GM03348 (cell line): ENCODE measurements around the gene MKRN2.
A peak's percentile ranks its signal among the peaks of the same experiment; 100 is the strongest.

Experiments used
- DNase-seq: peaks from one replicate; pipeline ENCODE4 v3.0.0; 2012; ENCODE audit warnings: low spot score

Gene MKRN2

GRCh38 chr3:12553921-12554391, 2.9 kb upstream of the MKRN2 start:
- peak; percentile 64 for DNase-seq

DNA sequence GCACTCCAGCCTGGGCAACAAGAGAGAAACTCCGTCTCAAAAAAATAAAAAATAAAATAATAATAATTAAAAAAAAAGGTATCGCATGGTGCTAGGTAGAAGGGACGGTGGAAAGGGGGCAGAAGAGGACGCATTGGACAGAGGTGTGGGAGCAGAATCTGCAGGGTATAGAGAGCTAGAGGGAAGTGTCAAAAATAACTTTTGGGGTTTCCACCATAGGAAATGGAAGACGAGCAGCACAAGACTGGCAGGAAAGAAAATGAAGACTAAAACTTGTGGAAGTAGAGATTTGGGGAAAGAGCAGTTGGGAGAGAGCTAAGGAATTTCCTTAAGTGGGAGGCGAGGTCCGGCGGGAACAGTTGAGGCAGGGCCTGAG, 585 bp upstream of the MKRN2 start:
- no peak for DNase-seq

DNA sequence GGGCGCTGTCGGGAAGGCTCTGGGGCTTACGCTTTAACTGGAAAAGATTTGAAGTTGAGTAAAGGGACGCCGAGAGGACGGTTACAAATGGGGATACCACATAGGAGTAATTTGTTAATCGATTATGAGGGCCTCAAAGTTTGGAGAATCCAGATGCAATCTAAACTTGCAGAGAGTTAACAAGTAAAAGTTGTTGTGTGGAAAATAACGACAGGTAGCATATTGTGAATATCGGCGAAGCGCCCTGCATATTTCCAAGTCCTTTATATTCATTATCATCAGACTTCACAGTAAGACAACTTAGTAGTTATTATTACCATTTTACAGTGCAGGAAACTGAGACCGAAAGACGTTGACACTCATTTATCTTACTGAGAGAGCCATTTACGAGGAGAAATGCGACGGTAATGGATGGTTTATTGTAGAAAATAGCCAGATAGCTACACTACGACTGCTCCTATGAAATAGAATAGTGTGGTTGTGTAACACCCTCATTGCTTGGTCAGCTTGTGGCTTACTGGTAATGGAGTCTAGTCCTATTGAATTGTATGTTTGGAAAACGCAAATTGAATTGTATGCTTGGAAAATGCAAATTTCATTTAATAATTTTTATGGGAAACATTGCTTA, 700 bp downstream of the MKRN2 start:
- DNase-seq, result peak; percentile 44

GRCh38 chr3:12558706-12559105, 1.8 kb downstream of the MKRN2 start:
- no peak for DNase-seq

DNA sequence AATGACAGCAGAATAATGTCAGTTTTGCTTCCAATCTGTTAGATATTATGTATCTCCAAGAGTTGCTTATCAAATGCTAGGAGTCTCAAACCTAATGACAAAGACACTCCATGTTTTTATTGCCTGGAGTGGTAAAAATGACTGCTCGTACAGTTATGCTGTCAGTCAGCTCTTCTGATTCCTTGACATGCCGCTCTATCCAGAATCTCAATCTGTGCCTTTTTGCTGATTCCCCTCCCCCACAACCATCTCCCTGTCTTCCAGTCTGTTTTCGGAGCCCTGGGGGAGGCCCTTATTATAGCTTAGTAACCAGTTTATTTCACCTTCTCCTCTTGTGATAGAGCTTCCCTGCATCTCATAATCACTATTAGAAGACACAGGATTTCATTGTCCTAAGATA, 2.6 kb downstream of the MKRN2 start:
- no peak for DNase-seq

DNA sequence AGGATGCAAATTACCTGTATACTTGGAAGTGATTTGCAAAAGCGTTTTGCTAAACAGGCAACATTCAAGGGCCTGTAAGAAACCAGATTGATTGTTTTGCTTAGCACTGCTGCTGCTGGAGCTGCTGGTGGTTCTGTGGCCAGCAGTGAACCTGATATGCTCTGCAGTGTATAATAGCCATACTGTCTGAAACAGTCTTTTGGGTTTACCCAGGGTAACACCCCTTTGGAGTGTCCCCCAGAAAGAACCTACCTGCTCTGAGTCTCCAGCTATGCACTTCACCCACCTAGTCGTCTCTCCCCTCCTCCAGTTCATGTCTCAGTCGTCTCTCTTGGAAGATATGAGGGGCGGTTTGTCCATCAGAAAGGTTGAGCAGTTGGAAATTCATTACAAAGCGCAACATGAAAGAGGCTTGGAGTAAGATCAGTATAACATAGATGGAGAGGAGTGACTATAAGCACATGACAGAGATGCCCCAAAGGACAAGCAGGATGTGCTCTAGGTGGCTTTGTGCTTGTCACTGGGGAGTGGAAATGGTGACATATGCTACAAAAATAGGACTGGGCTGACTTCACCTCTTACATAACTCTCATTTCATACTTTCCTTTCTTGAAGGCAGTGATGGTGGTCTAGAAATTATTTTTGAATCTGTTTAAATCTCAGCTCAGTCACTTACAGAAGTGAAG, 3.8 kb downstream of the MKRN2 start:
- DNase-seq, result no peak

- no peak for DNase-seq
Measured at GRCh38 chr3:12561397-12561796, 4.5 kb downstream of the MKRN2 start.

GRCh38 chr3:12562451-12562850, 5.6 kb downstream of the MKRN2 start:
- no peak for DNase-seq

GRCh38 chr3:12566976-12567375, 10.1 kb downstream of the MKRN2 start:
- no peak for DNase-seq

- no peak for DNase-seq
Measured at GRCh38 chr3:12568747-12569146, 11.9 kb downstream of the MKRN2 start.

DNA sequence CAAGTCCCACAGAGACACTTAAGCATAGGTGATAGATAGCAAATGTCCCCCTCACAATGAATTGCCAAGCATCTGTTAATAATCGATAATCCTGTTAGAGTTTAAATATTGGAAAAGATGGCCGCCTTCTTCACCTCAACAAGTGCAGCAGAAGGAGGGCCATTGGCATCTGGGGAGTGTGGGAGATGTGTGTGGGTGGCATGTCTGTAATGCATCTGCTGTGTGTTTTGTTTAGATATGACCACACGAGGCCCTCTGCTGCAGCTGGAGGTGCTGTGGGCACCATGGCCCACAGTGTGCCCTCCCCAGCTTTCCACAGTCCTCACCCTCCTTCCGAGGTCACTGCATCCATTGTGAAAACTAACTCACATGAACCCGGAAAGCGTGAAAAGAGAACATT, 12.9 kb downstream of the MKRN2 start:
- no peak for DNase-seq

GRCh38 chr3:12571986-12572385, 15.1 kb downstream of the MKRN2 start:
- no peak for DNase-seq

- DNase-seq, result no peak
Measured at GRCh38 chr3:12574131-12574530, 17.2 kb downstream of the MKRN2 start.

DNA sequence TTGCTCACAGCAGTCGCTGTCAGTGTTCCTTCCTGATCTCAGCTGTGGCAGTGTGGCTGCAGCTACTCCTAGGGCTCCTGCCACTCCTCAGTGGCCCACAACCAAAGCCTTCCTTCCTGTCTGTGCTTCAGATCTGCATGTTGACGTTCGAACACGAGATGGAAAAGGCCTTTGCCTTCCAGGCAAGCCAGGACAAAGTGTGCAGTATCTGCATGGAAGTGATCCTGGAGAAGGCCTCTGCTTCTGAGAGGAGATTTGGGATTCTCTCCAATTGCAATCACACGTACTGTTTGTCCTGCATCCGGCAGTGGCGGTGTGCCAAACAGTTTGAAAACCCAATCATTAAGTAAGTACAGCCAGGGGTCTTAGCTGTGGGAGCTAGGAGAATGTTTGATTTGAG, 17.8 kb downstream of the MKRN2 start:
- no peak for DNase-seq

DNA sequence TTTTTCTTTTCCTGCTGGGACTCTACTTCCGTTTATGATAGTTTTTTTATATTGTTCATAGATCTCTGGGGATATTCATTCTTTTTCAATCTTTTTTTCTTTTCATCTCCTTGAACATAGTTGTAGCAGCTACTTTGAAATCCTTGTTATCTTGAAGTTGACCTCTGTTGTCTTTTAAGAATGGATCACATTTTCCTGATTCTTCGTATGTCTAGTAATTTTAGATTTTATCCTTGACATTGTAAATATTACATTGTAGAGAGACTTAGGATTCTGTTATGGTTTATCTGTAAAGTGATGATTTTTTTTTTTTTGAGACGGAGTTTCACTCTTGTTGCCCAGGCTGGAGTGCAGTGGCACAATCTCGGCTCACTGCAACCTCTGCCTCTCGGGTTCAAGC, 20.5 kb downstream of the MKRN2 start:
- no peak for DNase-seq

DNA sequence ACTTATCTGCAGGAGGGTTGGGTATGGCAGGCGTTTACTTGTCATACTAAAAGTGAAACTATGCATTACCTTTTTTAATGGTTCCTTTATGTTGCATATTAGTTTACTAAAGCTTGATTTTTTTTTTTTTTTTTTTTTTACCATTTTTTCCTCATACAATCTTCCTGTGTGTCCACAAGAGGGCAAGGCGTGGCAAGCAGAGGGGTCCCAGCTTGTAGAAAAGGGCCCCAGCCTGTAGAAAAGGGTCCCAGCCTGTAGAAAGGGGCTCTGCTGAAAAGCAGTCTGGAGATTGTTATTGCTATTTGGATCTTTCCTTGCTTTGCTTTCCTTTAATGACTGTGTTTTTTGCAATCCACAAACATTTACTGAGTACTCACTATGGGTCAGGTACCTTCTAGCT, 21.9 kb downstream of the MKRN2 start:
- DNase-seq, result no peak

DNA sequence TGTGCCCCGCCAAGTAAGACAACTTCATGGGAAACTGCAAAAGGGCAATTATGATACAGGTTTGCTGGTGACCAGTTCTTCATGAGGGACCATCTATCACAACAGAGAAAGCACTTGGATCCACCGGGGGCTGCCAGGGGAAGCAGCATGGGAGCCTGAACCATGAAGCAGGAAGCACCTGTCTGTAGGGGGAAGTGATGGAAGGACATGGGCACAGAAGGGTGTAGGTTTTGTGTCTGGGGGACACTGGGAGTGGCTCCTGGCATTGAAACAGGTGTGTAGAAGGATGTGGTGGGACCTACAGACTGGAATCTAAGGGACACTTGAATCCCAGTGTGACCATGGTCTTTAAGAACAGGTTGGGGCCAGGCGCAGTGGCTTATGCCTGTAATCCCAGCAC, 22.6 kb downstream of the MKRN2 start:
- no peak for DNase-seq

DNA sequence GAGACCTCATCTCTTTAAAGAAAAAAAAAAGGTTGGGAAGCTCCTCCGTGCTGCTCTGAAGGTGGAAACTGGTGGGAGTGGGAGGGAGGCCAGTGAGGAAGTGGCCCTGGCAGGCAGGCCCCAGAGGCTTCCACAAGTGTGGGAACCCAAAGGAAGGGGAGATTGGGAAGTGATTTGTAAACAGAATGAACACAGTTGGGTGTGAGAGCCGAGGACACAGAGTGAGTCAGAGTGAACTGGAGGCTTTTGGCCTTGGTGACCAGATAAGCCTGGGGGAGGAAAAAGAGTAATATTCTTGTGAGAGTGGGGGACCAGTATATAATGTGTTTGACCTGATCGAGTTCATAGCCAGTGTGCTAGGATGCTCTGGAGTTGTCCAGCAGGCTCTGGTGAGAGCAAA, 23.0 kb downstream of the MKRN2 start:
- peak; percentile 43 for DNase-seq

- DNase-seq, result no peak
Measured at GRCh38 chr3:12582730-12583129, 25.8 kb downstream of the MKRN2 start.

GRCh38 chr3:12583280-12583679, 26.4 kb downstream of the MKRN2 start:
- DNase-seq, result no peak

DNA sequence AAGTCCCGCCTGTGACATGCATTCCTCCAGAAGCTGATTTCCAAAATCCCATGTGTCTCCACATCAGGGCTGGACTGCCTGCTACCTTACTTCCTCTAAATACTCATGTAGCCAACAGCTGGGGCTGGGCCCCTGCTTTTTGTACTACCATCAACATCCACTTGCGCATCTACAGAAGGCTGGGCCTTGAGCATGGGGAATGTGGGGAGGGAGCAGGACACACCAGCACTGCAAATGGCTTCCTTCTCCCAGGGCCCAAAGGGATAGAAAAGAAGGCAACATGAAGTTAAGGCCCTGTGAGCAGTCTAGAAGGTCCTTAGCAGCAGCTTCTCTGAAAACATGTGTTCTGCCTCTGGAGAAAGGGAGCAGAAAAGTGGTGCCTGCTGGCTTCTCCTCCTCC, 27.2 kb downstream of the MKRN2 start:
- no peak for DNase-seq

DNA sequence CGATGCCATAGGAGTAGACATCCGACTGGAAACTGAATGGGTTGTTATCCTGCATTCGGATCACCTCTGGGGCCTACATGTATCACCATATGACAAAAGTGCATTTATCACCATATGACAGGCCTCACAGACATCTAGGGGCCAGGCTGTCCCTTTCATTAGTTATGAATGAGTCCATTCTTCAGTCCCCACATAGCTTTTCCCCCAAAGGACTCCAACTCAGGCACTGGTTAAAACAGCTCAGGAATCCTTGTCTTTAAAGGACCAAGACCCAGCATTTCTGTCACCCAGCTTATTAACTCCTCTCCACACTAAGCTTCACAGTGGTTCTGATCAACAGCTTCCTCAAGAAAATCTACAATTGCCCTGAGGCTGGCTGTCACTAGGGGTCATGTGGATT, 28.3 kb downstream of the MKRN2 start:
- DNase-seq, result no peak

- DNase-seq, result no peak
Measured at GRCh38 chr3:12585970-12586369, 29.1 kb downstream of the MKRN2 start.

DNA sequence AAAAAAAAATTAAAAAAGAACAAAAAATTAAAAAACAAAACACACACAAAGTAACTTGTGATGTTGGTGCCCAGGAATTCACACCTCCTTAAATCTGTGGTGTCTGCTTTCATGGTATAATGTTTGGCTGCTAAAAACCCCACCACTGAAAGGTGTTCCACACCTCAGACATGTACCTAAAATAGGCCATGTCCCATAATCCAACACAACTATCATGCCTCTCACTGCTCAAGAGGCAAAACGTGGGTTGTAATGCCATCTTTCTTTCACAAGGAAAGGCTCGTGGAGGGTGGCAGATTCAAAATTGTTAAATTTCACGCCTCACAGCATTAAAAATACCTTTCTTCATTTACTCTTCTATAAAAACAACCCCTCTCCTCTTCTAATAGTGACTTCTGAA, 29.5 kb downstream of the MKRN2 start:
- no peak for DNase-seq
